GM21367 (cell line): ENCODE measurements around the gene EMC7.
"Not testable (repeated sequence)": the region's sequence is repeated elsewhere in the genome, so short reads cannot be mapped to it uniquely, and the experiment has no call there.

ENCODE experiments used
- ATAC-seq: cut with Tn5 transposase; IDR thresholded peaks from one replicate; pipeline ENCODE4 v1.9.1; 2021; ENCODE audit not compliant: unreplicated experiment

Gene EMC7

GRCh38 chr15:34085746-34086145, 15.9 kb downstream of the EMC7 start:
- no peak for ATAC-seq

- no peak for ATAC-seq
Measured at GRCh38 chr15:34084086-34084485, 17.6 kb downstream of the EMC7 start.

- ATAC-seq = no peak
Measured at GRCh38 chr15:34079904-34080303, 21.8 kb downstream of the EMC7 start.

- ATAC-seq = no peak
Measured at GRCh38 chr15:34078900-34079299, 22.8 kb downstream of the EMC7 start.

GRCh38 chr15:34076785-34077184, 24.9 kb downstream of the EMC7 start:
- ATAC-seq = no peak

- ATAC-seq = no peak
Measured at GRCh38 chr15:34070003-34070402, 31.7 kb downstream of the EMC7 start.

- ATAC-seq = no peak
Measured at GRCh38 chr15:34065941-34066340, 35.7 kb downstream of the EMC7 start.

GRCh38 chr15:34065261-34065660, 36.4 kb downstream of the EMC7 start:
- ATAC-seq = no peak

- ATAC-seq = no peak
Measured at GRCh38 chr15:34064438-34064837, 37.2 kb downstream of the EMC7 start.

- ATAC-seq = no peak
Measured at GRCh38 chr15:34059946-34060345, 41.7 kb downstream of the EMC7 start.

- no peak for ATAC-seq
Measured at GRCh38 chr15:34059476-34059875, 42.2 kb downstream of the EMC7 start.

GRCh38 chr15:34056911-34057310, 44.8 kb downstream of the EMC7 start:
- ATAC-seq = no peak

- no peak for ATAC-seq
Measured at GRCh38 chr15:34055868-34056595, 45.6 kb downstream of the EMC7 start.

GRCh38 chr15:34054081-34054707, 47.5 kb downstream of the EMC7 start:
- no peak for ATAC-seq

- not testable (repeated sequence) for ATAC-seq
Measured at GRCh38 chr15:34050385-34050784, 51.3 kb downstream of the EMC7 start.

- ATAC-seq = no peak
Measured at GRCh38 chr15:34049112-34049511, 52.5 kb downstream of the EMC7 start.

- ATAC-seq = no peak
Measured at GRCh38 chr15:34047893-34048775, 53.5 kb downstream of the EMC7 start.

GRCh38 chr15:34046471-34047145, 55.1 kb downstream of the EMC7 start:
- no peak for ATAC-seq

- ATAC-seq = no peak
Measured at GRCh38 chr15:34043813-34044212, 57.8 kb downstream of the EMC7 start.

- ATAC-seq = no peak
Measured at GRCh38 chr15:34043391-34043790, 58.3 kb downstream of the EMC7 start.

- ATAC-seq = no peak
Measured at GRCh38 chr15:34039790-34040113, 61.9 kb downstream of the EMC7 start.
